ENCODE measurements around the gene WNT3A.

DNA sequence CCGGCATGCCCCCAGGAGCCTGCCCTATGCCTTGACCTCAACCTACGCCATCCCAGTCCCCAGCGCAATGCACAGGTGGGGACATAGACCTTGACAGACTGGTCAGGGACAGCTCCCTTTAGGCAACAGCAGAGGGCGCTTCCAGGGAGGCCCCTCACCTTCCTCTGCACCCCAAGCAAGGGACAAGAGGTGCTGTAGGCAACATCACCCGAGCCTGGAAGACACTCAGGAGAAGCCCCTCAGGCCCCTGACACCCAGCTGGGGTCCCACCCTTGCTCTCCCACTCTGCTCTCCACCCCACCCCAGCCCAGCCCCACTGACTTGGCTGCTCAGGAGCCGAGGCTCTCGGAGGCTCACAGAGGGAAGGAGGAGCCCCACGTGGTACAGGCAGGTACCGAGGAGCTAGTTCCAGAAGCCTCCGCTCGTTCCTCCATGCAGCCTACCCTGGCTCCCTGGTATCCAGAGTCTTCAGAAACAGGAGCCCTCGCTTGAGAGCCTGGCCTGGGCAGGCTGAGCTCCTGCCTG lies 2.4 kb upstream of the WNT3A start:
- TF ChIP-seq POLR2AphosphoS5 (IDR thresholded peaks at IDR 0.05; ENCODE audit: borderline replicate concordance, low read depth, low read length) (no peak), EZH2 (IDR thresholded peaks at IDR 0.05) (no peak), FOXP2 (optimal IDR thresholded peaks at IDR 0.05; ENCODE audit: control extremely low read depth, extremely low read length, insufficient read depth) (no peak)
